IPS-NIHi7 (cell line): Measurements from ENCODE around the gene CAV1.

Experiments used
- DNase-seq: peaks from one replicate; pipeline ENCODE4 v3.0.0; 2012; ENCODE audit warnings: mixed read lengths; ENCODE audit errors: extremely low spot score

Gene CAV1

DNA sequence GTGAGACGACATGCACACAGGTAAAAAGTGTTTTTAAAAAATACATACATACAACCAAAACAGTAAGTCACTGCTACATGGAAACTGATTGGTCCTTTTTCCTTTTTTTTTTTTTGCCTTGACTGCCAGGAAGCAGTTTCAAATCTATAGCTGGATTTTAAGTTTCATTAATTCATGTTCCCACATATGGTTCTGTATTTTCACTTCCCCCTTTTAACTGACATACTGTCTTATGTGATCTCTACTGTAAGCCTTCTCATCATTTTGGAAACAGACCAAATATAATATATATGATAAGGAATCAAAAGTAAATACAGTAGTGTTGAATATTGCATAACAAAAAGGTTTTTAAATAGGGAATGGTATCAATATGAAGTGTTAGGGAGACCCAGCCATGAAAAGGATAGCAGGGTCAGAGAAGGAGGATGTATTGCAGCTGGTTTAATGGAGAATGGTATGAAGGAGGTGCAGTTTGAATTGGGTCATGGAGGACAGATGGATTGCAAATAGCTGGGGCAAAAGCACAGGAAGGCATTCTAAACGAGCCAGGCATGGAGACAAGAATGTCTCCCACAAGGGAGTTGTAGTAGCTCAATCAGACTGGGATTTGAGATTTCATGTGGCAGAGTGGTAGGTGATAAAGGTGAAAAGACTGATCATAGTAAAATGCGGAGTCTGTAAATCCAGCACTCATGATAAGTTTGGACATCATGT is 5.4 kb downstream of the CAV1 start:
- DNase-seq: no peak

DNA sequence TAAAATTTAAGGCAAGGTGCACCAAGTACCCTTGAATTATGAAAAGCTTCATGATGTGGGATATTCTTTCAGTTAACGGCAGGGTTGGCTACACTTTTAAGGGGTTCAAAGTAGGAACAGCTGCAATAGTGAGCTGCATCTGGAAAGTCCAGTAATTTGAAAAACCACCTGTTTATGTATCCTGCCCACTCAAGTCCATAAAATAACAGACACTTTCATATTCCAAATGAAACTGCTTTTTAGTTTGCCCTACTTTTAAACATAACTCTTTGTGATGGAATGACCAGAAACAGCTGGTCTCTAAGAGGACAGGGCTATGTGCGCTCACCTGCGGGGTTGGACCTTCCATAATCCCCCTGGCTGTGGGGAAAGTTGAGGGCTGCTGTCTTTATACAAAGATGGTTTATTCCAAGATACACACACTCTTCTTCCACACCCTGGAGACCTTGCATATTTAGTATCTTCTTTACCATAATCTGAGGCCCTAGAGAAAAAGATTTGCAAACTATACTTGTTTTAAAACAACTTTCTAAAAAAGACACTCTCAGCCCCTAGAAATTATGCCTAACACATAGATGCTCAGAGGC is 7.4 kb downstream of the CAV1 start:
- DNase-seq: no peak

DNA sequence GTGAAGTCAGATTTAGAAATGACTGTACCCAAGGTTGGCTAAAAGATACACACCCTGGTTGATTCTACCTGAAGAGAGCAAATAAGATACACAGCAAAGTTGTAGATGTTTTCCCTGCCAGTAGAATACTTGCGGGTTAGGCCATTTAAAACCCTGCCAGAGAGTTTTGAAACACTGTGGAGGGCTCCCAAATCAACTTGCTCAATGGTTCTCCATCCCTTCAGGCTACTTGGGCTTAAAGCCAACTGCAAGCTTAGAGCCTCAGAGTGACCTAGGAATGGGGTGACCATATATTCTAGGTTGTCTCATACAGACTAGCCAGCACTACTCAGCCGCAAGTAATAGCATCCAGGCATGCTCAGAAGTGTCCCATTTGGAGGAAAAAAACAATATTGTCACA is 10.0 kb downstream of the CAV1 start:
- no peak for DNase-seq

DNA sequence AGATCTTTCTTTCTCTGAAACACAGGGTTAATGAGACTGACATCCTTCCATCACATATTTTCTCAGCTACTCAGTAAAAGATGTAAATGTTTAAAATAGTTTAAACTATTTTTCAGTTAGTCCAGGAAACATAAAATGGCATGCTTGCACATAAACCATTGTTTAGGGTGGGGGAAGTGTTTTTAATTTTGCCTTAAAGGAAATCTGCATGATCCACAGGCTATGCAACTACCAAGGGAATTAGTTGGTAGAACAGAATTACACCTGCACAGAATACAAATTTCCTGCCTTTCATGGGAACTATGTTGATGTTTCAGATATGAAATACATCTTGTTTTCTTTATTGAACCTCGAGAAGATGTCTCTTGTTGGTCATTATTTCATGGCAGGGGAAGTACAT is 10.6 kb downstream of the CAV1 start:
- DNase-seq: no peak

DNA sequence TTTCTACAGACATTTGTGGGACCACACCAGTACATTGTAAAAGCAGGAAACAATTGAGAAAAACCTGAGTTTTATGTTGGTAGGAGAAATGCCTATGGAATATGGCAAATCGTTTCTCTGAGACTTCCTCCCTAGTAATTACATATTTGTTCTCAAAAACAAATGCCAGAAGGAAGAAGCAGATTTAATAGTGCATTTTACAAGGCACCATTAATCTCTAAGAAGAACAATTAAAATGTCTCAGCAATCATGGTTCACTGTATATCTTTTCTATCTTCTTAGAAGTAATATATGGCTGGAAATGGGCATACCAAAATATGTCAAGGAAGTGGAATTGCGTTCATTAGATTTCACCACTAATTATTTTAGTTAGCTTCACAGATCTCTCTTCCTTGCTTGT is 13.3 kb downstream of the CAV1 start:
- no peak for DNase-seq

DNA sequence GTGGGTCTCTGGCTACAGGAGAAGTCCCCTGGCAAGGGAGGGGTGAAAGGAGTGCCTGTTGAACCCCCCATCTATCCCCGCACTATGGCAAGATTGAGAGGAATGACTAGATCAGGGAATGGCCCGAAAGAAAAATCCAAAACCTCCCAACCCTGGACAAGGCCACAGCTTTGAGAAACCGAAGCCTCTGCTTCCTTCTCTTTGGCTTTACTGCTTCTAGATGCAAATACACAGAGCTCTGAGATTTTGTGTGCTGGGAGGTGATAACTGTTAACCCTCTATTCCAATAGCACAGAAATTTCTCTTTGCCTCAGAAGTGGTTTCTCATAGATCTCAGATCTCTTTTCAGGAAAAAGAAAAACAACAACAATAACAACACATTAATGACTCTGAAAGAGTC is 15.0 kb downstream of the CAV1 start:
- no peak for DNase-seq

DNA sequence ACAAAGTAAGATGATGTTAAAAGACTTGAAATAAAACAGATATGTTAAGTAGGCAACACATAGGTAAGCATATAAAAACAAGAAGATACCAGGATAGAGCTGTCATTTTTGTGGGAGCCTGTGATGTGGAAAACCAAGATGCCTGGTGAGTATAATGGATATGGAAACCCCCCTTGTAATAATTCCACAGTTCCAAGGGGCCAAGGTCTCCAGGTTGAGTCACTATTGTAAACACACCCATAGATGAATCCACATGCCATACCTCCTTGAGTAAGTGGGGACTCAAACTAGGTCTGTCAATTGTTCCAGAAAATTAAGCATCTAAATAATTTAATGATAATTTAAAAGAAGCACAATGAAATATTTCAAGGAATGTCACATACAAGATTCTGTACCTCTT is 15.9 kb downstream of the CAV1 start:
- no peak for DNase-seq

DNA sequence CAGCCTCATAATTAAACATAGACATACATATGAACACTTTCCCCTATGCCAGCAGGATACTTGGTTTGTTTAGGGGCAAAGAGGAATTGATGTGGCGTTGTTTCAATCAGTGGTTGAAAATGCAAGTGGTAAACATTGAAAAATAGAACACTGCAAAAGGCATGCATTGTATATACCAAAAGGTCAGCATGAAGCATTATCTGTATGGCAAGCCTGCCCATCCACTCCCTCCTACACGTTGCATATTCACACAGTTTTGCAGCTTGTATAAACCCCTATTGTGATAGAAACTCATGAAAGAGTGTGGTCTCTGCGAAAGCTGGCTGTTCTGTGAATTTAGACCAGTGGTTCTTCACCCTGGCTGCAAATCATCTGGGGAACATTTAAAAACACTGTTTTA is 17.1 kb downstream of the CAV1 start:
- DNase-seq: no peak

DNA sequence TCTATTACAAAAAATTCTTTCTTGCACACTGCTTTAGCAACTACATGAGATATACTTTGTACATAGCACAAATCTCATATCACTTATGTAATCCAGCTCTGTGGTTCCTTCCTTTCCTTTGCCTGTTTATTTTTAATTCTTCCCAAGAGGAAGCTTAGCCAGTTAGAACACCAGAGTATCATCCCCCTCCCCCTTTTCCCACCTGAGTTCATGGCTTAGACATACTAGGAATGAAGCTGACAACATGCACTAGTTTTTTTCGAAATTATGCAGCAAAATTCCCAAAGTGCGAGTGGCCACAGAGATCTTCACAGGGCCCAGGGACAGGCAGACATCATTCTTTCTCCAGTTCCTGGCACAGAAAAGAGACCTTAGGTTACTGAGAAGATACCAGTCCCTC is 17.8 kb downstream of the CAV1 start:
- no peak for DNase-seq

DNA sequence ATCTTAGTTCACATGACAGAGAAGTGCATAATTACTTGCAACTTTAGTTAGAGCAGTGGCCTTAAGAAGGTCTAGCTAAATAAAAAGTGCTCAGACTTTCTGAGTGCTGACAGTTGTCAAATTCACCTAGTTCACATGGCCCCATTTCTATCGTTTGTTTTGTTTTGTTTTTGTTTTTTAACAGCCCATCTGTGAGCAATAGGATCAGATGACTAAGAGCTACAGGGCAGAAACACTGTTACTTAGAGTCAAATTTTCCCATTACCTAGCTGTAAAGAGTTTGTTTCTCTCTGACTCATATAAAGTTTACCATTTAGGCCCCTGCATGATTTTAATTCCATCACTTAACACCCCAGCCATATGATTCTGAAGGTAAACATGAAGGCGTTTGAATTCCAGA is 18.8 kb downstream of the CAV1 start:
- no peak for DNase-seq

DNA sequence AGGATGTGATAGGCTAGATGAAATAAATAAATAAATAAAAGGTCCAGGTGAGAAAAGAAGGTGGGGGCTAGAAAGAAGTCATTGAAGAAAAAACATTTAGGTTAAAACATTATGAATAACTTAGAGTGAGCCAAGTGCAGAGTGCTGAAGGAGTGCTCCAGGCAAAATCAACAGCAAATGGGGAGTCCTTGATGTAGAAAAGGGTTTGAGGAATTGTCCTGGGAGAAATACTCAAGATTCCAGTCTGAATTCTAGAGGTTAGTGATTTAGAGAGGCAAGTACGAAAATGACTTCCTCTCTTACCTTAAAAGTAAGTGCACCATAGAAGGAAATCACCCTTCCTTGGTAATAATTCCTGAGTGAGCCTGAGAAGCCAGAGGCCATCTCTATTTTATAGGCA is 19.7 kb downstream of the CAV1 start:
- no peak for DNase-seq

DNA sequence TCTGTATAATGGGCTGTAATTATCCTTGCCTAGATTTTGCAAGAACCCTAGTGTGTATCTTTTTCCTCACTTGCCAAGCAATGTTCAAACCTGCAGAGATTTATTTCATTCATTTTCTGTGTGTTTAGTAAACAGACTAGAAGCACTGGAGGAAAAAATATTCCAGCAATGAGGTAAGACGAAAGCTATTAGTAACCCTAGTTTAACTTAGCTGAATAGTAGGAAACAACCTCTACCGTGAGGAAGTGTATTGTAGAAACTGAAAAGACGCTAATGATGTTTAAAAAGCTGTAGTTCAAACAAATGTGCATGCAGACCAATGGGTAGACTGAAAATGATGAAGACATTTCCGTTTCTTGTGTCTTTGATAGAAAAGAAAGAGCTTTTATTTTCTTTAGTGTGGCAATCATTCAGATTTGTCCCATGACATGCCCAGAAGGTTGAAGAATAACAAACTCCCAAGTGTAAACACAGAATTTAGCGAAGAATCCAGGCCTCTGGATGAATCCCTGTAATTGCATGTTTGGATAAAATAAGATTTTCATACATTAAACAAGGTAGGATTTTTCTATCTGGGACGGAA is 20.7 kb downstream of the CAV1 start:
- no peak for DNase-seq

DNA sequence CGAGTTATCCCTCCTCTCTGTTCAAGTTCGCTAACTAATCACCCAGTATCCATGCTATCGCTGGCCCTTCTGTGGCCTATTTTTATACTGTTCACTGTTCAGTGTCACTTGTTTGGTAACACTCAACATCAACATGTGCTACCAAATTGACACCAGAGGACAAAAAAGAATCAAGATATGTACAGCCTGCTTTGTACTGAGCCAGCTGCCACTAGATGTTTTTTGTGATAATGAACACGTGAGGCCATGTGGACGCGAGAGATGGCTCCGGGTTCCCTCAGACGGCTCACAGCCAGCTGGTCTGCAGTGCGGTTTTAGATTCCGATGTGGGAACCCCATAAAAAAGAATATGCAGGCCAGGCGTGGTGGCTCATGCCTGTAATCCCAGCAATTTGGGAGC is 21.2 kb downstream of the CAV1 start:
- DNase-seq: no peak

DNA sequence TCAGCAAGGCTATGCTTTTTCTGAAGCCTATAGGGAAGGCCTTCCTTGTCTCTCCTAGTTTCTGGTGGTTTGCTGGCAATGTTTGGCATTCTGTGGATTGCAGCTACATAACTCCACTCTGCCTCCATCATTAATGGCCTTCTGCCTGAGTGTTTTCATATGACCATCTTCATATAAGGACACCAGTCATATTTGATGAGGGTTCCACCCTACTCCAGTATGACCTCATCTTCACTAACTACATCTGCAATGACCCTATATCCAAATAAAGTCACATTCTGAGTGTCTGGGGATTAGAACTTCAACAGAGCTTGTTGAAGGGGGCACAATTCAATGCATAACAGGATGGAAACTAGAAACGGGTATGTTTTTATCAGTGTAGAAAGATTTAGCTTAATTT is 22.1 kb downstream of the CAV1 start:
- no peak for DNase-seq

DNA sequence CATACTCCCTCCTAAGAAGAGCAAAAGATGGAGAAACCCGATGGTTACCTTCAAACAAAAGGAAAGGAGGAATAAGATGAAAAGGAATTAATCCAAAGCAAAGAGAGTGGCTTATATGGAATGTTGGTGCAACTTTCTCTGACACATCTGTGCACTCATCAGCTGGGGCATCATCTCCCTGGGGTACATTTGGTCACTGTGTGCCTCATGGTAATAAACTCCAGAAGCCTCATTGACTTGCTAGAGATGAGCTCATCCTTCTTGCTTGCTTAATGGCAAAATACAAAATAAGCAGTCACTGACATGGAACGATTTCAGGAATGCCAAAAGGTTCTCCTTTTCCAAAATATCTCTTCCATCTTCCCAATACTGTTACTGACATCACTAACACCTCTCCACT is 22.5 kb downstream of the CAV1 start:
- DNase-seq: no peak

DNA sequence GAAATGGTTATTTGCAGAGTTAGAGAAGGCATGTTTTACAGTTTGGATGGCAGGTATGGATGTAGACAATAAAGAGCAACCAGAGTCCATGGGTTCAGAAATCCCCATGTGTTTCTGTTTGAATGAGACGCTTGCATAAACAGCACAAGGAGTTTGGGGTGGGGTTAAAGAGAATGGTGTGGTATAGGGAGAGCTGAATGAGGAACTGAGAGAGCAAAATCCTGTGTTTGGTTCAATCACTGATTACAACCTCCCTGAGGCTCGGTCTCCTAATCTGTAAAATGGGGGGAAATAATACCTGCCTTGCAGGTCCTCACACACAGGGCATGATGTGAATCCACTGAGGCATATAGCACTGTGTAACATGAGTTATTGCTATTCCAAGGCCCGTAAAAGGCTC is 23.7 kb downstream of the CAV1 start:
- DNase-seq: no peak

DNA sequence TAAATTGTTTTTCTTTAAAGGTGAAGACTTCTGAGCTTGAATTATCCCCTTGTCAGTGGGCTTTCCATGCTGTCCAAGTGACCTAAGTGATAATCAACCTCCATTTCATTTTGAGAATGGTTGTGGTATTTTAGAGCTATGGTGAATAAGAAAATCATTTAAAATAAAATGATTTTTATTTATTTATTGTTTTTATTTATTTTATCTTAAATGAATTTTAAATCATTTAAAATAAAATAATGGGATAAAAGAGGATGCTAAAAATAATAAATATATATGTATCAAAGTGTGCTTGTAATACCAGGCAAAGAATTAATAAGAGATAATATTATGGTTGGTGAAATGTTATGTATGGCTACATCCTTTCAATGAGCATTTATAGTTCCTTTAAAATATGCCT is 24.5 kb downstream of the CAV1 start:
- no peak for DNase-seq

DNA sequence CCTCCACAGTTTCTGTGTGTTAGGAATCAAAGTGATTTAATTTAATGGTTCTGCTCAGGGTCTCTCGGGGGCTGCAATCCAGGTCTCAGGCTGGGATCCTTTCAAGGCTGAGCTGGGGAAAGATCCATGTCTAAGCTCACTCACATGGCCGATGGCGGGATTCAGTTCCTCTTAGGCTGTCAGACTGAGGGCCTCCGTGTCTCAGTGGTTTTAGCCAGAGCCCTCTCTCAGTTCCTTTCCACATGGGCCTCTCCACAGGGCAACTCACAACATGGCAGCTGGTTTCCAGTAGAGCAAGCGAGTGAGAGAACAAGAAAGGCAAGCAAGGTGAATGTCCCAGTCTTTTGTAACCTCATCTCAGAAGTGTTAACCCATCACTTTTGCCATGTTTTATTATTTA is 26.9 kb downstream of the CAV1 start:
- no peak for DNase-seq

DNA sequence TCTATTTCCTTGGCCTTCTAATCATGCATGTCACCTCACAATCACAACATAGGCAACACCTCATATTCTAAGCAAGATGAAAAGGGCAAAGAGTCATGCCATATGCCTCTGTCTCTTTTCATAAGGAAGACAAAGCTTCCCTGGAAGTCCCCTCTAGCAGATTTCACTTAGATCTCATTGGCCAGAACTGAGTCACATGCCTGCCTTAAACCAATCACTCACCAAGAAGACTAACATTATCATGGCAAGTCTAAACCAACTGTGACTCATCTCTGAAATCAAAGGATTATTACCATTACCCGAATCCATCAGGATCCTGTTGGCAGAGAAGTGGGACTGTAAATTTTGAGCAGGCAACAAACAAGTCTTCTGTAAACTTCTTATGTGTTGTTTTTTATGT is 27.8 kb downstream of the CAV1 start:
- no peak for DNase-seq

DNA sequence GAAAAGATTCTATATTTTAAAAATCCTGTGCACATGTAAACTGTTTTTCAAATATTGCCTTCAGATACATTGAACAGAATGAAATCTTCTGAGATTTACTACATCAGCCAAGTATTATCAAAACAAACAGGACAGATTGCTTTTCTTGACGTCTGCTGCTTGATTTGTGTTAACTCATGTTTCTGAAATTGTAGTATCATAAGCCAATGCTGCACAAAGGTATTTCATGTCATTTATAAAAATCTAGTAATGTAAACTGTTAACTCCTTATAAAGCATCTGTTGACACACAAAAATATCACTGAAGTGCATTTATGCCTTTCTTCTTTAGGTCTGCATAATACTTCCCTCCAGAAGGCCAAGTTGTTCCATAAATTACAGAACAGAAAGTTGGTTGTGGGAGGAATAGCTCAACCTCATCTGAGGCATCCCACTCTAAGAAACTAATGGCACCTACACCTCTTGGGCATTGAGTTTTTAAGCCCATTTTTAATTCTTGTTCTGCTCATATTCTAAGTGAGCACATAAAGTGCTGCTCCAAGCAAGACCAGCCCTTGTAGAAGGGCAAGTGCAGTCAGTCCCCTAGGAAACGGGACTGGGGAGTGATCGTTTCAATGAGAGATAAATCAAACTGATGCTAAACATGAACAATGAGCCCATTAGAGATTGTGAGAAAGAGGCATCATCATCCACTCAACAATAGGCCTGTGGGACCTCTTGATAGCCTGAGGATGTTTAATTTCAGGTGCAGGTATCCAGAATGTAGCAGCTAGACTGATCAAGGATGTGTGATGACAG is 28.5 kb downstream of the CAV1 start:
- DNase-seq: no peak

DNA sequence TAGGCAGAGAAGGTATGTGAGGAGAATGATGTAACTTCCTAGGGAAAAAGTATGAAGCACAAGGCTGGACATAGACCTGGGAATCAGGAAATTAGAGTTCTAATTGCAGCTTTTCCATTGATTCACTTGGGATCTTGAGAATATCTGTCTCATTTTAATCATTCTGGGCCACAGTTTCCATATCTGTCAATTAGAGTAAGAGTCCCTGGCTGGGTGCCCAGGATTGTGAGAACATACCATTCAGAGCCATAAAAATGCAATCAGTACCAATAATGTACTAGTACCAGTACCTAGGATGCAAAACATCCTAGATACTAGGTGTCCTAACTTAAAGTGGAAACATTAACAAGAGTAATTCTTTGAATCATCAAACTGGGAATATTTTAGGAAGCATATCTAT is 29.6 kb downstream of the CAV1 start:
- DNase-seq: no peak

DNA sequence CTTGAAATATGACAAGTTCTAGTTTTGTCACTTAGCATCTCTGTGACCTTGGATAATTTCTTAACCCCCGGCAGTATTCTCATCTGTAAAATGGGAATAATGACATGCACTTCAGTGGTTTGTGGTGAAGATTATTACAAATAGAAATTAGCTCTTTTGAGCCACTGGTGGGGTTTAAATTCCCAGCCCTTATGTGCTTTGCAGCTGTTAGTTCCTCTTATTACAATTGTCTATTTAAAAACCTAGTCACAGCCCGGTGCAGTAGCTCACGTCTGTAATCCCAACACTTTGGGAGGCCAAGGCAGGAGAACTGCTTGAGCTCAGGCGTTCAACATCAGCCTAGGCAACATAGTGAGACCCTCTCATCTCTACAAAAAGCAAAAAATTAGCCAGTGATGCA is 30.1 kb downstream of the CAV1 start:
- no peak for DNase-seq

DNA sequence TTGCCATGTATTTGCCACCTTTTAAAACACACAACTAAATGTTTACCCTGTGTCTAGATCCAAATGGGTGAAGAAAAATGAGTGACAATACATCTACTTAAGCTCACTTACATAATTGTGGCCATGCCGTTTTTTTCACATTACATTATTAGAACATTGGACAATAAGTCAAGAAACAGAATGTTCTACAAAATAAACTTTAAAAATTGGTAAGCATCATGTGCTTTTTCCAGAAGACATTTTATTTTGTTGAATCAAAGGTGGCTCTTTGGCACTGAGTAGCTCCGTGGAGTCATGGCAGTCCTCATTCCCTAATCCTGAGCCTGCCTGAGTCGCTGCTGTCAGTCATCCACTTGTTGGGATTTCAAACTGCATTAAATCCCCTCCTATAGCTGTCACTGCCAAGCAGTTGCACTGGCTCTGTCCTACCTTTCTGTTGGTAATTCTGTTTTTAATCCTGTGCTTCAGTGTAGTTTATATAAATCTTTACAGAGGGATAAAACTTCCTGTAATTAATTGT is 32.3 kb downstream of the CAV1 start:
- DNase-seq: no peak
